ENCODE measurements around the gene USH2A. TPM values are rescaled to one million over a fixed set of nuclear protein-coding genes. Genes with fewer than 3 reads are reported as not detected.

The USH2A gene
- total RNA-seq, 4 donors from 2014 or later, result under 0.01 to 1.9 (median under 0.01) TPM

GRCh38 chr1:215889871-215890270, 533.4 kb downstream of the USH2A start:
- Histone ChIP-seq H3K27ac (replicated peaks in 1 of 4) (no peak overlapping the region), H3K4me3 (no peak overlapping the region), H3K4me1 (peaks cover 0 to 5% (median 0%) of the 10 kb centered on the region in 4 donors), H3K36me3 (no peaks in the 10 kb centered on the region), H3K27me3 (no peaks in the 10 kb centered on the region), H3K9me3 (no peaks in the 10 kb centered on the region)
- intact Hi-C loops (cut with DNase I), result no loop called here
- no peak for DNase-seq (ENCODE audit: extremely low spot score)
- no peak for TF ChIP-seq CTCF (IDR thresholded peaks at IDR 0.05)
- TF ChIP-seq EP300 (IDR thresholded peaks at IDR 0.05), result no peak
- TF ChIP-seq POLR2AphosphoS5 (IDR thresholded peaks at IDR 0.05), result no peak
- TF ChIP-seq POLR2A (IDR thresholded peaks at IDR 0.05; ENCODE audit: low read depth), result no peak
- 82% methylated on average over 3 of the region's 3 CpGs for WGBS

GRCh38 chr1:215888159-215888558, 535.1 kb downstream of the USH2A start:
- no peak for TF ChIP-seq CTCF (IDR thresholded peaks at IDR 0.05)
- no peak for TF ChIP-seq POLR2AphosphoS5 (IDR thresholded peaks at IDR 0.05)
- no peak for TF ChIP-seq POLR2A (IDR thresholded peaks at IDR 0.05; ENCODE audit: low read depth)
- no peak for TF ChIP-seq EP300 (IDR thresholded peaks at IDR 0.05)
- WGBS, result 72% methylated on average over 6 of the region's 6 CpGs

GRCh38 chr1:215887627-215888026, 535.6 kb downstream of the USH2A start:
- peaks cover 0 to 5% (median 0%) of the 10 kb centered on the region in 4 donors for H3K4me1 ChIP-seq
- H3K27me3 ChIP-seq, result no peaks in the 10 kb centered on the region
- H3K27ac ChIP-seq (replicated peaks in 1 of 4), result no peak overlapping the region
- no peak overlapping the region for H3K4me3 ChIP-seq
- no peaks in the 10 kb centered on the region for H3K36me3 ChIP-seq
- H3K9me3 ChIP-seq, result no peaks in the 10 kb centered on the region
- TF ChIP-seq CTCF (IDR thresholded peaks at IDR 0.05) (no peak), POLR2AphosphoS5 (IDR thresholded peaks at IDR 0.05) (no peak), EP300 (IDR thresholded peaks at IDR 0.05) (no peak), POLR2A (IDR thresholded peaks at IDR 0.05; ENCODE audit: low read depth) (no peak)
- no peak for DNase-seq (ENCODE audit: extremely low spot score)
- intact Hi-C loops (cut with DNase I), result no loop called here
- WGBS, result 65% methylated on average over 2 of the region's 2 CpGs

More at GRCh38 chr1:215888159-215888558, 535.1 kb downstream of the USH2A start:
- no peaks in the 10 kb centered on the region for H3K9me3 ChIP-seq
- H3K36me3 ChIP-seq, result no peaks in the 10 kb centered on the region
- H3K27ac ChIP-seq (replicated peaks in 1 of 4), result no peak overlapping the region
- no peak for DNase-seq (ENCODE audit: extremely low spot score)
- intact Hi-C loops (cut with DNase I), result no loop called here
- H3K4me3 ChIP-seq, result no peak overlapping the region
- H3K27me3 ChIP-seq, result no peaks in the 10 kb centered on the region
- peaks cover 0 to 5% (median 0%) of the 10 kb centered on the region in 4 donors for H3K4me1 ChIP-seq

GRCh38 chr1:215883004-215883403, 540.2 kb downstream of the USH2A start:
- intact Hi-C loops (cut with DNase I), result no loop called here
- 79% methylated on average over 3 of the region's 3 CpGs for WGBS
- no peaks in the 10 kb centered on the region for H3K27me3 ChIP-seq
- H3K4me1 ChIP-seq, result no peaks in the 10 kb centered on the region
- no peaks in the 10 kb centered on the region for H3K36me3 ChIP-seq
- DNase-seq (ENCODE audit: extremely low spot score), result no peak
- TF ChIP-seq EP300 (IDR thresholded peaks at IDR 0.05), result no peak
- no peak for TF ChIP-seq CTCF (IDR thresholded peaks at IDR 0.05)
- TF ChIP-seq POLR2AphosphoS5 (IDR thresholded peaks at IDR 0.05), result no peak
- TF ChIP-seq POLR2A (IDR thresholded peaks at IDR 0.05; ENCODE audit: low read depth), result no peak
- H3K4me3 ChIP-seq, result no peak overlapping the region
- no peak overlapping the region for H3K27ac ChIP-seq (replicated peaks in 1 of 4)
- no peaks in the 10 kb centered on the region for H3K9me3 ChIP-seq

- H3K4me1 ChIP-seq, result no peaks in the 10 kb centered on the region
- intact Hi-C loops (cut with DNase I), result no loop called here
- no peaks in the 10 kb centered on the region for H3K27me3 ChIP-seq
- no peaks in the 10 kb centered on the region for H3K36me3 ChIP-seq
- no peak overlapping the region for H3K4me3 ChIP-seq
- 93% methylated on average over 5 of the region's 5 CpGs for WGBS
- H3K9me3 ChIP-seq, result no peaks in the 10 kb centered on the region
- no peak for DNase-seq (ENCODE audit: extremely low spot score)
- no peak overlapping the region for H3K27ac ChIP-seq (replicated peaks in 1 of 4)
- no peak for TF ChIP-seq EP300 (IDR thresholded peaks at IDR 0.05)
- no peak for TF ChIP-seq POLR2AphosphoS5 (IDR thresholded peaks at IDR 0.05)
- no peak for TF ChIP-seq CTCF (IDR thresholded peaks at IDR 0.05)
- no peak for TF ChIP-seq POLR2A (IDR thresholded peaks at IDR 0.05; ENCODE audit: low read depth)
These were observed 544.4 kb downstream of the USH2A start for GRCh38 chr1:215878843-215879242.
